ENCODE results near the gene HDLBP. TPM values are rescaled to one million over a fixed set of nuclear protein-coding genes. Genes with fewer than 3 reads are reported as not detected.

HDLBP gene
- total RNA-seq, 1 donor from 2014 or later, result 216 TPM

DNA sequence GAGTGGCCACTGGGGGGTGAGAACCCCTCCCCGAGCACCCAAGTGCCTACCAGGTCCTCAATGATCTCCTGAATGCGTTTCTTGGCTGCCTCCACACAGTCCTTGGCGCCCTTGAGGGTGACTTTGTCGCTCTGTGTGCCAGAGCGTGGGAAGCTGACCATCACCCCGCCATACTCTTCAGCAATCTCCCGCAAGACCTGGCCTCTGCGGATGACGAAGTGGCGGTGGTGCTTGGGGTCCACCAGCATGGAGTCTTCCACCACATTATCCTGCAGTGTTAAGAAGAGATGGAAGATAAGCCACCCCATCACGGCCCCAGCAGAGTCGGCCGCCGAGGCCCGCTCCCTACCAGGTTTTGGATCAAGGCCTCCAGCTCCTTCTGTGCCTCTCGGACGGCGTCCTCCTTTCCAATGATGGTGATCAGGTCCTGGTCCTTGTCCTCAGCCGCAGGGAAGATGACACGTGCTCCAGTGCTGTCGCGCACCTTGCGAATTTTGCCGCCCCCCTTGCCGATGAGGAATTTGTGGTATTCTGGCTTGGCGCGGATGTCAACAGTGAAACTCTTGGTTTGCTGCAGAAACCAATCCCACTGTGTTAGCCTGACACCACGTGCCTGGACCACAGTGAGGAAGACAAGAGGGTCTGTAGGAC lies 75.8 kb downstream of the HDLBP start:
- DNase-seq, result no peak
- Mint-ChIP-seq H3K36me3 (ENCODE audit: unreplicated experiment) (peaks cover 7% of the 10 kb centered on the region), H3K27ac (ENCODE audit: unreplicated experiment) (no peak overlapping the region), H3K4me1 (ENCODE audit: low read depth, unreplicated experiment) (no peaks in the 10 kb centered on the region), H3K27me3 (ENCODE audit: unreplicated experiment) (peaks cover 3% of the 10 kb centered on the region), H3K9me3 (ENCODE audit: unreplicated experiment) (peaks cover 5% of the 10 kb centered on the region), H3K4me3 (ENCODE audit: unreplicated experiment) (no peak overlapping the region)
- TF ChIP-seq, protein P1, sequence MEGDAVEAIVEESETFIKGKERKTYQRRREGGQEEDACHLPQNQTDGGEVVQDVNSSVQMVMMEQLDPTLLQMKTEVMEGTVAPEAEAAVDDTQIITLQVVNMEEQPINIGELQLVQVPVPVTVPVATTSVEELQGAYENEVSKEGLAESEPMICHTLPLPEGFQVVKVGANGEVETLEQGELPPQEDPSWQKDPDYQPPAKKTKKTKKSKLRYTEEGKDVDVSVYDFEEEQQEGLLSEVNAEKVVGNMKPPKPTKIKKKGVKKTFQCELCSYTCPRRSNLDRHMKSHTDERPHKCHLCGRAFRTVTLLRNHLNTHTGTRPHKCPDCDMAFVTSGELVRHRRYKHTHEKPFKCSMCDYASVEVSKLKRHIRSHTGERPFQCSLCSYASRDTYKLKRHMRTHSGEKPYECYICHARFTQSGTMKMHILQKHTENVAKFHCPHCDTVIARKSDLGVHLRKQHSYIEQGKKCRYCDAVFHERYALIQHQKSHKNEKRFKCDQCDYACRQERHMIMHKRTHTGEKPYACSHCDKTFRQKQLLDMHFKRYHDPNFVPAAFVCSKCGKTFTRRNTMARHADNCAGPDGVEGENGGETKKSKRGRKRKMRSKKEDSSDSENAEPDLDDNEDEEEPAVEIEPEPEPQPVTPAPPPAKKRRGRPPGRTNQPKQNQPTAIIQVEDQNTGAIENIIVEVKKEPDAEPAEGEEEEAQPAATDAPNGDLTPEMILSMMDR (IDR thresholded peaks at IDR 0.05; ENCODE audit: partially characterized antibody, unreplicated experiment), result no peak

DNA sequence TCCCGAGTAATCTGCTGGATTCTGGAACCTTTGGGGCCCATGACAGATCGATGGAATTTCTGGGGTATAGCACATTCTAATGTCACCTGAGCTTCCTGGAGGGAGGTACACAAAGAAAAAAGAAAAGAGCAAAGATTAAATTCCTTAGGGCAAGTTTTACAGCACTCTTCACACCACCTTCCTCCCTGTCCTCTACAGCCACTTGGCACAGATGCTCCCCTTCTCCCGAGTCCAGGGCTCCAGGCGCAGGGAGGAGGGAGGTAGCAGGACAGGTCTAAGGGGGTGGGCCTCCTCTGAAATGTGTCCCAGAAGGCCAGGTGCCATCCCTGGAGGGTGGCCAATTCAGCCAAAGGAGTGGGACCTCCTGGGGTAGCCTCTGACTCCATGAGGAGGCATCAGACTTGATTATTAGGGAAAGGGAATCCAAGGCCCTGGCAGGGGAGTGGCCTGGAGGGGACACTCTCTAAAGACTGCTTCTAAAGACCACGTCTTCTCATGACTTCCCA lies 76.7 kb downstream of the HDLBP start:
- H3K4me3 Mint-ChIP-seq (ENCODE audit: unreplicated experiment), result no peak overlapping the region
- TF ChIP-seq, protein P1 (IDR thresholded peaks at IDR 0.05; ENCODE audit: partially characterized antibody, unreplicated experiment), result no peak
- H3K27me3 Mint-ChIP-seq (ENCODE audit: unreplicated experiment), result peaks cover 3% of the 10 kb centered on the region
- H3K4me1 Mint-ChIP-seq (ENCODE audit: low read depth, unreplicated experiment), result no peaks in the 10 kb centered on the region
- H3K9me3 Mint-ChIP-seq (ENCODE audit: unreplicated experiment), result peaks cover 5% of the 10 kb centered on the region
- H3K36me3 Mint-ChIP-seq (ENCODE audit: unreplicated experiment), result peaks cover 7% of the 10 kb centered on the region
- no peak overlapping the region for H3K27ac Mint-ChIP-seq (ENCODE audit: unreplicated experiment)
- no peak for DNase-seq

DNA sequence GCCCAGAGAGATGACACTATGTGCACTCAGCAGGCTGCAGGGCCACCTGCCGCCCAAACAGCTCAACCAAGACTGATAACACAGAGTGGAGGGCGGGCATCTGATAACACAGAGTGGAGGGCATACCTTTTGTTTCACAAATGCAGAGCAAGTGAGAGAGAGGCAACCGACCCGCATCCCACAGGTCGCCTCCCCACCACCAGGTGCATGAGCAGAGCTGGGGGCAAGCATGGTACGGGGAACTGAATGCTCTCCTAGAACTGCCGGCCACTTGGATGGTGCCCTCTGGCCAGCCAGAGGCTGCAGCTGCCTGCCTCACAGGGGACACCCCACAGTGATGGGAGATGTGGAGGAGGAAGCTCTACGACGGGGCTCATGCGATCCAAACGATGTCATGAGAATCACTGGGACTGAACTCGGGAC lies 77.5 kb downstream of the HDLBP start:
- H3K27ac Mint-ChIP-seq (ENCODE audit: unreplicated experiment), result no peak overlapping the region
- no peaks in the 10 kb centered on the region for H3K4me1 Mint-ChIP-seq (ENCODE audit: low read depth, unreplicated experiment)
- peaks cover 7% of the 10 kb centered on the region for H3K36me3 Mint-ChIP-seq (ENCODE audit: unreplicated experiment)

DNA sequence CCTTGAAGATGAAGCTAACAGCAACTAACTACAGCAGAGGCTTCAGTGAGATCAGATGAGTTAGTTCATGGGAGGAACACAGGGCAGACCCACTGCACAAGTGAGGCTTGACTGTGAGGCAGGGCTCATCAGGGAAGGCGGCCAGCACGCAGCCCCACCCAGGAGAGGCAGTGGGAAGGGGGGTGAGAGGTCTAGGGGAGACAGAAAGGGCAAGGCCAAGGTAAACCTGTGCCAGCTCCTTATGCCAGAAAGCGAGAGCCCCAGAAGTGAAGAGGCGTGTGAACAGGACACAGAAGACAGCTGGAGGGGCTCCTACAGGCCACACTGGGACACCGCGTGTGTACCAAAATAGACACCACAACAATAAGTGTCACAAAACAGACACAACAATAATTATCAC lies 78.4 kb downstream of the HDLBP start:
- Mint-ChIP-seq H3K36me3 (ENCODE audit: unreplicated experiment) (peaks cover 2% of the 10 kb centered on the region), H3K4me1 (ENCODE audit: low read depth, unreplicated experiment) (no peaks in the 10 kb centered on the region), H3K27ac (ENCODE audit: unreplicated experiment) (no peak overlapping the region), H3K4me3 (ENCODE audit: unreplicated experiment) (no peak overlapping the region), H3K9me3 (ENCODE audit: unreplicated experiment) (peaks cover 3% of the 10 kb centered on the region), H3K27me3 (ENCODE audit: unreplicated experiment) (peaks cover 4% of the 10 kb centered on the region)
- TF ChIP-seq, protein P1 (IDR thresholded peaks at IDR 0.05; ENCODE audit: partially characterized antibody, unreplicated experiment), result no peak
- DNase-seq, result no peak

More for the DNA sequence above, 77.5 kb downstream of the HDLBP start:
- DNase-seq, result no peak
- Mint-ChIP-seq H3K4me3 (ENCODE audit: unreplicated experiment) (no peak overlapping the region), H3K9me3 (ENCODE audit: unreplicated experiment) (peaks cover 4% of the 10 kb centered on the region), H3K27me3 (ENCODE audit: unreplicated experiment) (peaks cover 3% of the 10 kb centered on the region)
- TF ChIP-seq, protein P1 (IDR thresholded peaks at IDR 0.05; ENCODE audit: partially characterized antibody, unreplicated experiment), result no peak

DNA sequence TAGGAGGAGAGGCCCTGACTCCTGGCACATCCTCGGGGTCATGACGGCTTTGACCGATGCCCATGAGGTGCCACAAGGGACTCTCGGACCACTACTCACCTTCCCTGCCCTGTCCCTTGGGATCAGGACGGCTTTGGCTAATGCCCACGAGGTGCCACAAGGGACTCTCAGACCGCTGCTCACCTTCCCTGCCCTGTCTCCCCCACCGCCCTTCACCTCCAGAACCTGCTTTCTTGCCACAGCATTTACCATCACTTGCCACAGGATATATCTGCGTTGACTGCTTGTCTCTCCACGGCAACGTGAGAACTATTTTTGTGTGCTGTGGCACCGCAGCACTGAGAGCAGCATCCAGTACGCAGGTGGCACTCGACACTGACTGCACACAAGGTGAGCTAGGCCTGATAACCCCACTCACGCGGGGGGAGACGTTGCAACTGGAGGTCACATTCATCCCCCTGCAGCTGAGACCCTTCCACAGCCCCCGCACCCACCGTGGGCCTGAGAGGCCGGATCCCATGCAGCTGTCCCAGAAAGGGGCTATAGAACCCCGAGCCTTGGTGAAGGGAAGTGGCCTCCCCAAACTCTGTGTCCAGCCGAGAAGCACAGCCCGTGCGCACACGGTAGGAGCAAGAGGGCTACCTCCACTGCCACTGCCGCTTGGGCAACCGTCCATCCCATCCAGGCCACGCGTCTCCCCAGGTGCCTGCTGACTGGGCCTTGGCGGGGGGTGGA lies 79.4 kb downstream of the HDLBP start:
- peaks cover 3% of the 10 kb centered on the region for H3K9me3 Mint-ChIP-seq (ENCODE audit: unreplicated experiment)
- TF ChIP-seq, protein P1 (IDR thresholded peaks at IDR 0.05; ENCODE audit: partially characterized antibody, unreplicated experiment), result no peak
- H3K4me1 Mint-ChIP-seq (ENCODE audit: low read depth, unreplicated experiment), result no peaks in the 10 kb centered on the region
- H3K27ac Mint-ChIP-seq (ENCODE audit: unreplicated experiment), result no peak overlapping the region
- no peak for DNase-seq
- no peaks in the 10 kb centered on the region for H3K36me3 Mint-ChIP-seq (ENCODE audit: unreplicated experiment)
- H3K27me3 Mint-ChIP-seq (ENCODE audit: unreplicated experiment), result peaks cover 9% of the 10 kb centered on the region
- no peak overlapping the region for H3K4me3 Mint-ChIP-seq (ENCODE audit: unreplicated experiment)

Measured in glutamatergic neuron (in vitro differentiated cells).